ENCODE data around the gene FGFR2. TPM values are rescaled to one million over a fixed set of nuclear protein-coding genes. Genes with fewer than 3 reads are reported as not detected.

FGFR2 gene
- total RNA-seq, 1 donor from 2014 or later, result 8.0 TPM

DNA sequence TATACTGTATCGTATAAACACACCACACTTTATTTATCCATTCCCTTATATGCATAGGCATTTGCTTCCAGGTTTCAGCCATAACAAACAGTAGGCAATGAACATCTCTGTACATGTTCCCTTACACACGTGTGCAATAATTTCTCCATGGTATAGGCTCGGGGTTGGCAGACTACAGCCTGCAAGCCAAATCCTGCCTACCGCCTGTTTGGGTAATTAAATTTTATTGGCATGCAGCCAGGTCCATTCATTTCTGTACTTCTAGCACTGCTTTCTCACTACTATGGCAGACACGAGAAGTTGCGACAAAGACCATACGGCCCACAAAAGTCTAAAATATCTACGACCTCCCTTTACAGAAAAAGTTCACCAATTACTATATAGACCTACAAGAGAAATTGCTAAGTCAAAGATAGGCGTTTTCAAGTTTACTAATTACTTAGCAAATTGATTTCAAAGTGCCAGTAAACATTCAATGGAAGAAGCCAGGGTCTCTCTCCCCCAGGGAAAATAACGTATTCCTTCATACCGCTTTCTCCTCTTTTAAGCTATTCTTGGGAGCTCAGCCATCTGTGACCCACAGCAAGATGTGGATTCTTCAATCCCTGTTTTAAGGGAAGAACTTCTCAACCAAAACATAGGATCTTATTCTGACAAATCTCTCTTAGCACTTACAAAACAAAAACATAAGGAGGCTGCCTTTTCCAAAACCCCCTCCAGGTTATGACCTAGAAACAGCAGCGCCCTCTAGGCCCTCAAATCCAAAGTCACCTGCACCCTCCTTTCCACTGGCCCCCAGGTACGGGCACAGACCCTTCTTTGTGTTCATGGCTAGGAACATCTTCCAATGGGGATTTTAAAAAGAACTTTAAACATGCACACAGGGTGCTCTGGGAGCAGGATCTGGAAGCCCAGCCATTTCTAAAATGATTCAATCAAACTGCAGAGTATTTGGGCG lies 100.5 kb downstream of the FGFR2 start:
- DNase-seq (ENCODE audit: extremely low spot score, unreplicated experiment), result no peak
- TF ChIP-seq, protein P1, sequence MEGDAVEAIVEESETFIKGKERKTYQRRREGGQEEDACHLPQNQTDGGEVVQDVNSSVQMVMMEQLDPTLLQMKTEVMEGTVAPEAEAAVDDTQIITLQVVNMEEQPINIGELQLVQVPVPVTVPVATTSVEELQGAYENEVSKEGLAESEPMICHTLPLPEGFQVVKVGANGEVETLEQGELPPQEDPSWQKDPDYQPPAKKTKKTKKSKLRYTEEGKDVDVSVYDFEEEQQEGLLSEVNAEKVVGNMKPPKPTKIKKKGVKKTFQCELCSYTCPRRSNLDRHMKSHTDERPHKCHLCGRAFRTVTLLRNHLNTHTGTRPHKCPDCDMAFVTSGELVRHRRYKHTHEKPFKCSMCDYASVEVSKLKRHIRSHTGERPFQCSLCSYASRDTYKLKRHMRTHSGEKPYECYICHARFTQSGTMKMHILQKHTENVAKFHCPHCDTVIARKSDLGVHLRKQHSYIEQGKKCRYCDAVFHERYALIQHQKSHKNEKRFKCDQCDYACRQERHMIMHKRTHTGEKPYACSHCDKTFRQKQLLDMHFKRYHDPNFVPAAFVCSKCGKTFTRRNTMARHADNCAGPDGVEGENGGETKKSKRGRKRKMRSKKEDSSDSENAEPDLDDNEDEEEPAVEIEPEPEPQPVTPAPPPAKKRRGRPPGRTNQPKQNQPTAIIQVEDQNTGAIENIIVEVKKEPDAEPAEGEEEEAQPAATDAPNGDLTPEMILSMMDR (IDR thresholded peaks at IDR 0.05), result no peak
- no peaks in the 10 kb centered on the region for H3K9me3 Mint-ChIP-seq (ENCODE audit: unreplicated experiment)
- no peak overlapping the region for H3K27ac Mint-ChIP-seq (ENCODE audit: unreplicated experiment)
- H3K4me1 Mint-ChIP-seq (ENCODE audit: unreplicated experiment), result peaks cover 13% of the 10 kb centered on the region
- H3K4me3 Mint-ChIP-seq (ENCODE audit: unreplicated experiment), result no peak overlapping the region
- H3K27me3 Mint-ChIP-seq (ENCODE audit: unreplicated experiment), result no peaks in the 10 kb centered on the region
- peaks cover 6% of the 10 kb centered on the region for H3K36me3 Mint-ChIP-seq (ENCODE audit: unreplicated experiment)

DNA sequence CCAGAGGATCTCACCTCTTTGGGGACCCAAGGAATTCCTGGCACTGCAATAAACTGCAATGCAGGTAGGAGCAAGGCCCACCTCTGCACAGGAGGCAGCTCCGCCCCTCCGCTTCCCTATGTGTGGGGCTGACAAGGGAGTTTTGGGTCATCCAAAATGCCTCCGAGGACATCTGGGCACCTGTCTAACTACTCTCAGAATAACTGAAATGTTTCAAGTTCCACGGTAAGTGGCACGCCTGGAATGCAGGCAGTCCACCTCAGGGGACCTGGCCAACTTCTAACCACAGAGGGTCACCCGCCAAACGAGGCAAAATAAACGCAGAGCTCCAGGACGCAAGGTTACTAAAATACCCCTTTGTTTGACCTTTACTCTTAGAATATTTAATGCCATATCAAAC lies 102.5 kb downstream of the FGFR2 start:
- DNase-seq (ENCODE audit: extremely low spot score, unreplicated experiment), result no peak

DNA sequence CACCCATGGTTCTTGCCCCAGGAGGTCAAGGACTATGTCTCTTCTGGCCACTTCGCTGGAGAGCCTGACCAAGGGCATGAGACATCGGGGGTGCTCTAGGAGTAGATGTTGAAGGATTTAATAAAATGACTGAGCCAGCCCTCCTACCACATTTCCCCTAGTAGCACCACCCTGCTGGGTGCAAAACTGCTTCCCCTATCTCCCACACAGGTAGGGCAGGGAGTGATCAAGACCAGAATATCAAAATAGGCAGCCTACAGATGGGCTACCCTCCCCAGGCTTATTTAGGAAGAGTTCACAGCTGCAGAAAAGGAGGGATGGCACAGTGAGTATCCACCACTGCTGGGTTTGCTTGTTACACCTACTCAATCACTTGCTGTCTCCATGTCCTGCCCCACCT lies 103.9 kb downstream of the FGFR2 start:
- no peak overlapping the region for H3K4me3 Mint-ChIP-seq (ENCODE audit: unreplicated experiment)
- no peaks in the 10 kb centered on the region for H3K9me3 Mint-ChIP-seq (ENCODE audit: unreplicated experiment)
- peaks cover 6% of the 10 kb centered on the region for H3K36me3 Mint-ChIP-seq (ENCODE audit: unreplicated experiment)
- DNase-seq (ENCODE audit: extremely low spot score, unreplicated experiment), result no peak
- H3K27me3 Mint-ChIP-seq (ENCODE audit: unreplicated experiment), result no peaks in the 10 kb centered on the region
- H3K4me1 Mint-ChIP-seq (ENCODE audit: unreplicated experiment), result peaks cover 10% of the 10 kb centered on the region
- no peak overlapping the region for H3K27ac Mint-ChIP-seq (ENCODE audit: unreplicated experiment)
- TF ChIP-seq, protein P1 (IDR thresholded peaks at IDR 0.05), result no peak

More for the DNA sequence above, 102.5 kb downstream of the FGFR2 start:
- Mint-ChIP-seq H3K27me3 (ENCODE audit: unreplicated experiment) (no peaks in the 10 kb centered on the region), H3K36me3 (ENCODE audit: unreplicated experiment) (peaks cover 6% of the 10 kb centered on the region), H3K4me3 (ENCODE audit: unreplicated experiment) (no peak overlapping the region), H3K4me1 (ENCODE audit: unreplicated experiment) (peaks cover 9% of the 10 kb centered on the region), H3K9me3 (ENCODE audit: unreplicated experiment) (no peaks in the 10 kb centered on the region), H3K27ac (ENCODE audit: unreplicated experiment) (no peak overlapping the region)
- TF ChIP-seq, protein P1 (IDR thresholded peaks at IDR 0.05), result no peak

DNA sequence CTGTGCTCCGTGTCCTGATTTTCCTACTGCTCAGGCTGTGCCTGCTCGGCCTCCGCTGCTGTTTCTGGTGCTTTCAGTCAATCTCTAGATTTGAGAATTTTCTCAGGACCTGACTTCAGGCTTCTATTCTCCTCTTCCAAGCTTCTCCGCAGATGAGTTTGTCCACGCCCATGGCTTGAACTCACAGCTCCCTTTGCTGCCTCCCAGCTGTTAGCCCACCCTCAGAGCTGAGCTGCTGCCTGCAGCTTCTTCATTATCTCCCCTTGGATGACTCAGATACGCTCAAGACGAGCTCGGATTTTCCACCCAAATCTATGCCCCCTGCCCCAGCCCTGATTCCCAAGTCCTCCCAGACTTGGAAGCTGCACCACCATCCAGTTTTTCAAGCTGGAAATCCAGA lies 104.7 kb downstream of the FGFR2 start:
- Mint-ChIP-seq H3K27ac (ENCODE audit: unreplicated experiment) (no peak overlapping the region), H3K4me1 (ENCODE audit: unreplicated experiment) (peaks cover 10% of the 10 kb centered on the region), H3K4me3 (ENCODE audit: unreplicated experiment) (no peak overlapping the region), H3K9me3 (ENCODE audit: unreplicated experiment) (no peaks in the 10 kb centered on the region), H3K36me3 (ENCODE audit: unreplicated experiment) (peaks cover 8% of the 10 kb centered on the region), H3K27me3 (ENCODE audit: unreplicated experiment) (peaks cover 2% of the 10 kb centered on the region)
- TF ChIP-seq, protein P1 (IDR thresholded peaks at IDR 0.05), result no peak
- DNase-seq (ENCODE audit: extremely low spot score, unreplicated experiment), result no peak

DNA sequence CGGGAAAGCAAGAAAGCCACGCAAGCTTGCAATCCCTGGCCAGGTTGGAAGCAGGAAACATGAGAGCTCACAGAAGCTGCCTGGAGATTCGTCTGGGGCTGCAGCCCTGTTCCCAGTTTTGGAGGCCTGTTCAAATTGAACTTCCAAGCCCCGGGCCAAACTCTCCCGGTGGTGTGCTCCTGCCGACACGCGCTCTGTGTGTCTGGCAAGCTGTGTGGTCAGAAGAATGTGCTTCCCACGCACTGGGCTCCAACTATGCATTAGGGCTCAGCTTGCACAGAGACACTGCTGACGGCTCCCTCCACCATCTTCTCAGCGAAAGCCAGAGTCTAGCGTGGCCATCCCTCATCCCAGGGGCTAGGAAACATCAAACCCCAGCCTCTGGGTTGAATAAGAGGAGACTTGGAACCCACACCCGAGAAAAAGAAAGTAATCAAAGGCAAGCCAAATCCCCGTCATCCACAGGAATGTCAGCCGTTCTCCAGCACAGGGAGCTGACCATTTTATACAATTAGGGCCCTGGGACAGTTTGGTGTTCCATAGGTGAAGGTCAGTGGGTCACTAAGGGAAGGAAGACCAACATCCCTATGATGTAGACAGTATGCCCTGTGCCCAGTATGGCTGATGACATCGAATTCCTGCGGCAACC lies 107.2 kb downstream of the FGFR2 start:
- peaks cover 10% of the 10 kb centered on the region for H3K4me1 Mint-ChIP-seq (ENCODE audit: unreplicated experiment)
- H3K27ac Mint-ChIP-seq (ENCODE audit: unreplicated experiment), result peak overlapping the region; percentile 27
- H3K9me3 Mint-ChIP-seq (ENCODE audit: unreplicated experiment), result no peaks in the 10 kb centered on the region
- no peak for DNase-seq (ENCODE audit: extremely low spot score, unreplicated experiment)
- TF ChIP-seq, protein P1 (IDR thresholded peaks at IDR 0.05), result no peak
- H3K27me3 Mint-ChIP-seq (ENCODE audit: unreplicated experiment), result peaks cover 2% of the 10 kb centered on the region
- no peak overlapping the region for H3K4me3 Mint-ChIP-seq (ENCODE audit: unreplicated experiment)
- H3K36me3 Mint-ChIP-seq (ENCODE audit: unreplicated experiment), result peaks cover 3% of the 10 kb centered on the region

Data from osteocyte (in vitro differentiated cells).